Activated T-cell treated with anti-CD3 and anti-CD28 coated beads for 48 hours (primary cell): ENCODE data around the gene GRK3.
A peak's percentile ranks its signal among the peaks of the same experiment; 100 is the strongest.

Source experiments
- DNase-seq: peaks from one replicate; pipeline ENCODE4 v3.0.0-alpha.2; 2020; ENCODE audit warnings: low read depth

GRK3 gene

GRCh38 chr22:25736378-25737011 is 172.0 kb downstream of the GRK3 start:
- DNase-seq = peak; percentile 36

- DNase-seq = no peak
Measured at GRCh38 chr22:25739659-25740344, 175.3 kb downstream of the GRK3 start.

GRCh38 chr22:25741692-25742626 is 177.5 kb downstream of the GRK3 start, which contains the start of gene MYO18B:
TSS of gene MYO18B (plus strand) at chr22:25742188. CDS start at chr22:25761093, 18,905 bp downstream.
- DNase-seq = no peak

GRCh38 chr22:25742918-25743708 is 178.6 kb downstream of the GRK3 start:
- no peak for DNase-seq

GRCh38 chr22:25744694-25745093 is 180.2 kb downstream of the GRK3 start:
- no peak for DNase-seq

- no peak for DNase-seq
Measured at GRCh38 chr22:25745341-25746011, 181.0 kb downstream of the GRK3 start.

- DNase-seq = no peak
Measured at GRCh38 chr22:25746012-25746373, 181.5 kb downstream of the GRK3 start.

- DNase-seq = no peak
Measured at GRCh38 chr22:25747245-25747944, 182.9 kb downstream of the GRK3 start.

GRCh38 chr22:25748140-25748539 is 183.7 kb downstream of the GRK3 start:
- no peak for DNase-seq

- no peak for DNase-seq
Measured at GRCh38 chr22:25748704-25749103, 184.2 kb downstream of the GRK3 start.

- DNase-seq = peak; percentile 44
Measured at GRCh38 chr22:25749420-25750169, 185.1 kb downstream of the GRK3 start.

- DNase-seq = no peak
Measured at GRCh38 chr22:25750569-25751173, 186.2 kb downstream of the GRK3 start.

- no peak for DNase-seq
Measured at GRCh38 chr22:25751174-25751581, 186.7 kb downstream of the GRK3 start.

- no peak for DNase-seq
Measured at GRCh38 chr22:25752615-25753214, 188.2 kb downstream of the GRK3 start.

- no peak for DNase-seq
Measured at GRCh38 chr22:25753252-25753651, 188.8 kb downstream of the GRK3 start.

- DNase-seq = no peak
Measured at GRCh38 chr22:25754527-25755202, 190.2 kb downstream of the GRK3 start.

GRCh38 chr22:25757686-25758085 is 193.2 kb downstream of the GRK3 start:
- no peak for DNase-seq

GRCh38 chr22:25758316-25758715 is 193.8 kb downstream of the GRK3 start:
- DNase-seq = no peak
